PFSK-1 (cell line): ENCODE measurements around the gene FAM168A.

ENCODE experiments used
- FOXP2 ChIP-seq: optimal IDR thresholded peaks from 2 replicates; pipeline ENCODE3; 2011; ENCODE audit warnings: borderline replicate concordance, control low read depth, inconsistent platforms; ENCODE audit not compliant: insufficient read depth; ENCODE audit errors: extremely low read length, extremely low read depth
- POLR2AphosphoS5 ChIP-seq: IDR thresholded peaks from 2 replicates; pipeline ENCODE4 v1.6.1; 2012; ENCODE audit warnings: low read depth, mild to moderate bottlenecking, control low read depth, low read length, moderate library complexity
- SIN3A ChIP-seq: IDR thresholded peaks from 2 replicates; pipeline ENCODE4 v1.6.1; 2012; ENCODE audit warnings: mild to moderate bottlenecking, low read length, moderate library complexity, borderline replicate concordance; ENCODE audit not compliant: insufficient read depth
- TAF1 ChIP-seq: IDR thresholded peaks from 2 replicates; pipeline ENCODE4 v1.6.1; 2012; ENCODE audit warnings: low read length, control low read depth, borderline replicate concordance; ENCODE audit not compliant: insufficient read depth

GRCh38 chr11:73520353-73521061 lies 77.4 kb downstream of the FAM168A start:
- TF ChIP-seq TAF1 (no peak), POLR2AphosphoS5 (no peak), FOXP2 (no peak), SIN3A (no peak)
